ENCODE measurements around the gene NFIC.

The NFIC gene

GRCh38 chr19:3404324-3405260, 38.2 kb downstream of the NFIC start:
- TF ChIP-seq GATA3 (IDR thresholded peaks at IDR 0.05; ENCODE audit: low read depth, low read length) (no peak), GATA2 (IDR thresholded peaks at IDR 0.05; ENCODE audit: low read depth, low read length) (no peak)

- no peak for TF ChIP-seq GATA2 (IDR thresholded peaks at IDR 0.05; ENCODE audit: low read depth, low read length)
- TF ChIP-seq GATA3 (IDR thresholded peaks at IDR 0.05; ENCODE audit: low read depth, low read length) = no peak
Observed at GRCh38 chr19:3405261-3405653, 38.9 kb downstream of the NFIC start.

- TF ChIP-seq GATA3 (IDR thresholded peaks at IDR 0.05; ENCODE audit: low read depth, low read length) (no peak), GATA2 (IDR thresholded peaks at IDR 0.05; ENCODE audit: low read depth, low read length) (no peak)
Observed at GRCh38 chr19:3406571-3407111, 40.3 kb downstream of the NFIC start.

- TF ChIP-seq GATA2 (IDR thresholded peaks at IDR 0.05; ENCODE audit: low read depth, low read length) (no peak), GATA3 (IDR thresholded peaks at IDR 0.05; ENCODE audit: low read depth, low read length) (no peak)
Observed at GRCh38 chr19:3407556-3408516, 41.5 kb downstream of the NFIC start.

GRCh38 chr19:3408996-3409345, 42.6 kb downstream of the NFIC start:
- TF ChIP-seq GATA3 (IDR thresholded peaks at IDR 0.05; ENCODE audit: low read depth, low read length) (no peak), GATA2 (IDR thresholded peaks at IDR 0.05; ENCODE audit: low read depth, low read length) (no peak)

- no peak for TF ChIP-seq GATA2 (IDR thresholded peaks at IDR 0.05; ENCODE audit: low read depth, low read length)
- TF ChIP-seq GATA3 (IDR thresholded peaks at IDR 0.05; ENCODE audit: low read depth, low read length) = no peak
Observed at GRCh38 chr19:3409346-3410064, 43.1 kb downstream of the NFIC start.

- TF ChIP-seq GATA2 (IDR thresholded peaks at IDR 0.05; ENCODE audit: low read depth, low read length) = no peak
- TF ChIP-seq GATA3 (IDR thresholded peaks at IDR 0.05; ENCODE audit: low read depth, low read length) = no peak
Observed at GRCh38 chr19:3411636-3412035, 45.3 kb downstream of the NFIC start.

- TF ChIP-seq GATA3 (IDR thresholded peaks at IDR 0.05; ENCODE audit: low read depth, low read length) (no peak), GATA2 (IDR thresholded peaks at IDR 0.05; ENCODE audit: low read depth, low read length) (no peak)
Observed at GRCh38 chr19:3412066-3412465, 45.7 kb downstream of the NFIC start.

- TF ChIP-seq GATA3 (IDR thresholded peaks at IDR 0.05; ENCODE audit: low read depth, low read length) = no peak
- TF ChIP-seq GATA2 (IDR thresholded peaks at IDR 0.05; ENCODE audit: low read depth, low read length) = no peak
Observed at GRCh38 chr19:3413796-3414327, 47.5 kb downstream of the NFIC start.

- TF ChIP-seq GATA2 (IDR thresholded peaks at IDR 0.05; ENCODE audit: low read depth, low read length) (no peak), GATA3 (IDR thresholded peaks at IDR 0.05; ENCODE audit: low read depth, low read length) (no peak)
Observed at GRCh38 chr19:3415695-3416094, 49.3 kb downstream of the NFIC start.

- TF ChIP-seq GATA3 (IDR thresholded peaks at IDR 0.05; ENCODE audit: low read depth, low read length) (no peak), GATA2 (IDR thresholded peaks at IDR 0.05; ENCODE audit: low read depth, low read length) (no peak)
Observed at GRCh38 chr19:3420244-3420755, 53.9 kb downstream of the NFIC start.

GRCh38 chr19:3420909-3421619, 54.7 kb downstream of the NFIC start:
- no peak for TF ChIP-seq GATA3 (IDR thresholded peaks at IDR 0.05; ENCODE audit: low read depth, low read length)
- TF ChIP-seq GATA2 (IDR thresholded peaks at IDR 0.05; ENCODE audit: low read depth, low read length) = no peak

All from SH-SY5Y (cell line).